ENCODE measurements around the gene FAM131B. TPM values are rescaled to one million over a fixed set of nuclear protein-coding genes. Genes with fewer than 3 reads are reported as not detected.

Gene FAM131B
- total RNA-seq, 1 experiment from 2014 or later: 17.3 TPM

DNA sequence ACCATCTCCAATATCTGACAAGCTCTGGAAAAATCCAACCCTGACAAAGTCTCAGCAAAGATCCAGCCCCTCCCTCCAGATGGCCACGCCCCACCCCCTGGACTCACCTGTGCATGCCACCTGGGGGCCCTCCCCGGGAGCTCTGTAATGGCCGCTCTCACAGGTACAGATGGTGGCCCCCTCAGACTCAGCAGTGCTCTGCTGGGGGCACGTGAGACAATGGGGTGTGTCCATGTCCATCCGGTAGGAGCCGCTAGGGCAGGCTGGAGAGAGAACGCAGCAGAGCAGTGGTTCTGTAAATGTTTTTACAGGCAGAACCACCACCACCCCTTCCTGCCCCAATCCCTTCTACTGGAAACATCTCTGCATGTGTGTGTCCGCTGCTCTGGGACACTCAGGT lies 36.6 kb upstream of the FAM131B start:
- H3K79me1 ChIP-seq (ENCODE audit: insufficient read depth, low read depth, low read length, poor library complexity, severe bottlenecking): no peaks in the 10 kb centered on the region
- H3K56ac ChIP-seq (ENCODE audit: insufficient read length, low read depth, low read length): no peak overlapping the region
- no peak overlapping the region for H3K14ac ChIP-seq (ENCODE audit: insufficient read depth, low read length)
- H2BK12ac ChIP-seq (ENCODE audit: insufficient read length, low read depth, low read length): no peak overlapping the region
- H2BK15ac ChIP-seq (ENCODE audit: low read depth, low read length): no peak overlapping the region
- H3K4me1 Mint-ChIP-seq: peaks cover 3 to 7% of the 10 kb centered on the region in 2 experiments; a peak in 2 of 4 replicates
- H3K27ac ChIP-seq (ENCODE audit: insufficient read length, low read depth, low read length): no peak overlapping the region
- H4K91ac ChIP-seq (ENCODE audit: insufficient read length, low read depth, low read length): no peak overlapping the region
- H3K9ac ChIP-seq (ENCODE audit: extremely low read depth, insufficient read length, low read length): no peak overlapping the region
- H2BK120ac ChIP-seq (ENCODE audit: low read depth, low read length, poor library complexity, severe bottlenecking): no peak overlapping the region
- no peak overlapping the region for H3K4ac ChIP-seq (ENCODE audit: low read depth, low read length)
- H2BK20ac ChIP-seq (ENCODE audit: low read depth, low read length, poor library complexity, severe bottlenecking): no peak overlapping the region
- H3K27me3 ChIP-seq (ENCODE audit: insufficient read depth, low read length): no peaks in the 10 kb centered on the region
- H3K36me3 Mint-ChIP-seq (ENCODE audit: insufficient read depth in 1 of 3, low read depth in 3 of 3): peaks cover 64 to 89% (median 89%) of the 10 kb centered on the region in 3 experiments; a peak in 6 of 7 replicates
- no peak overlapping the region for H2BK5ac ChIP-seq (ENCODE audit: insufficient read length, low read length)
- TF ChIP-seq, protein P1, sequence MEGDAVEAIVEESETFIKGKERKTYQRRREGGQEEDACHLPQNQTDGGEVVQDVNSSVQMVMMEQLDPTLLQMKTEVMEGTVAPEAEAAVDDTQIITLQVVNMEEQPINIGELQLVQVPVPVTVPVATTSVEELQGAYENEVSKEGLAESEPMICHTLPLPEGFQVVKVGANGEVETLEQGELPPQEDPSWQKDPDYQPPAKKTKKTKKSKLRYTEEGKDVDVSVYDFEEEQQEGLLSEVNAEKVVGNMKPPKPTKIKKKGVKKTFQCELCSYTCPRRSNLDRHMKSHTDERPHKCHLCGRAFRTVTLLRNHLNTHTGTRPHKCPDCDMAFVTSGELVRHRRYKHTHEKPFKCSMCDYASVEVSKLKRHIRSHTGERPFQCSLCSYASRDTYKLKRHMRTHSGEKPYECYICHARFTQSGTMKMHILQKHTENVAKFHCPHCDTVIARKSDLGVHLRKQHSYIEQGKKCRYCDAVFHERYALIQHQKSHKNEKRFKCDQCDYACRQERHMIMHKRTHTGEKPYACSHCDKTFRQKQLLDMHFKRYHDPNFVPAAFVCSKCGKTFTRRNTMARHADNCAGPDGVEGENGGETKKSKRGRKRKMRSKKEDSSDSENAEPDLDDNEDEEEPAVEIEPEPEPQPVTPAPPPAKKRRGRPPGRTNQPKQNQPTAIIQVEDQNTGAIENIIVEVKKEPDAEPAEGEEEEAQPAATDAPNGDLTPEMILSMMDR (conservative IDR thresholded peaks at IDR 0.05): no peak
- H3K9me3 Mint-ChIP-seq: no peaks in the 10 kb centered on the region
- no peak overlapping the region for H3K27ac Mint-ChIP-seq
- WGBS (ENCODE audit: extremely low coverage, insufficient read length, low lambda C conversion rate): no CpG with 5 or more reads among the region's 8 CpGs
- H3K23ac ChIP-seq (ENCODE audit: insufficient read length, low read depth, low read length): no peak overlapping the region
- 0 out of 2 replicates have a peak, but pooled peaks cover 3% of the 10 kb centered on the region for H3K79me2 ChIP-seq (ENCODE audit: insufficient read depth, low read length)
- H3K18ac ChIP-seq (ENCODE audit: insufficient read length, low read depth, low read length): no peak overlapping the region
- H3K4me3 Mint-ChIP-seq: no peak overlapping the region; a peak in 1 of 5 replicates
- H4K20me1 ChIP-seq (ENCODE audit: control insufficient read depth, insufficient read depth, insufficient read length): no peaks in the 10 kb centered on the region
- no peak overlapping the region for H2AFZ ChIP-seq (ENCODE audit: low read length)
- H4K5ac ChIP-seq (ENCODE audit: insufficient read length, low read depth, low read length): no peak overlapping the region
- H3K27me3 Mint-ChIP-seq (ENCODE audit: low read depth): peaks cover 2% of the 10 kb centered on the region; the same call in 1 of the 2 replicates
- H4K8ac ChIP-seq (replicated peaks; ENCODE audit: insufficient read length, low read depth, low read length): no peak overlapping the region
- no peaks in the 10 kb centered on the region for H3K9me3 ChIP-seq (ENCODE audit: control insufficient read depth, low read depth, low read length)
- DNase-seq: no peak
- no peaks in the 10 kb centered on the region for H3K23me2 ChIP-seq (ENCODE audit: insufficient read length, low read depth, low read length, poor library complexity, severe bottlenecking)
- H3T11ph ChIP-seq (ENCODE audit: low read length): no peak overlapping the region
- H3K4me1 ChIP-seq (ENCODE audit: insufficient read depth, low read length): no peaks in the 10 kb centered on the region
- no peak overlapping the region for H2AK5ac ChIP-seq (ENCODE audit: insufficient read length, low read length)
- no peak overlapping the region for H3K4me2 ChIP-seq (ENCODE audit: insufficient read depth, insufficient read length, low read length)
